Left lung (tissue), 10 donors: Measurements from ENCODE around the gene CDH13. TPM values are rescaled to one million over a fixed set of nuclear protein-coding genes. Genes with fewer than 3 reads are reported as not detected.

Experiments used
- ATAC-seq: fragments of 200-7000 bp; cut with Tn5 transposase; one replicate; pipeline ENCODE4 v1.9.1; 2020; ENCODE audit warnings: moderate library complexity
- DNase-seq, 4 donors: peaks; one replicate each; pipeline ENCODE4 v3.0.0-alpha.2; 2013 to 2020
- H3K27ac ChIP-seq, 2 donors: fragments of 200-600 bp; sonication (generic) in 1 of 2; one replicate each; pipeline versions ENCODE4 v1.5.0 to v1.8.0; 2020 to 2021
- H3K27me3 ChIP-seq, 2 donors: fragments of 200-600 bp; sonication (generic) in 1 of 2; one replicate each; pipeline versions ENCODE4 v1.5.0 to v1.8.0; 2020 to 2021
- H3K36me3 ChIP-seq, 2 donors: fragments of 200-600 bp; sonication (generic) in 1 of 2; one replicate each; pipeline versions ENCODE4 v1.5.0 to v1.8.0; 2020 to 2021
- H3K4me1 ChIP-seq, 2 donors: fragments of 200-600 bp; one replicate each; pipeline ENCODE4 v1.8.0; 2021
- H3K4me3 ChIP-seq, 2 donors: fragments of 200-600 bp; sonication (generic) in 1 of 2; one replicate each; pipeline versions ENCODE4 v1.5.0 to v1.8.0; 2020 to 2021; ENCODE audit warnings: mild to moderate bottlenecking in 1 of 2
- H3K9me3 ChIP-seq, 2 donors: fragments of 200-600 bp; sonication (generic) in 1 of 2; one replicate each; pipeline versions ENCODE4 v1.5.0 to v1.8.0; 2020 to 2021
- CTCF ChIP-seq, 2 donors: fragments of 200-600 bp; sonication (generic) in 1 of 2; IDR thresholded peaks; one replicate each; pipeline versions ENCODE4 v1.5.0 to v1.8.0; 2021; ENCODE audit warnings: antibody characterized with exemption in 2 of 2
- intact Hi-C, 2 donors: fragments of 100-400 bp; cut with DNase I; formaldehyde crosslinking; loops; one replicate each; pipeline versions ENCODE4 v1.11.2 to v1.14.2; 2022
- microRNA-seq, 2 donors: library from miRNA; unstranded; fragments of <30 nt; microRNA quantifications; one replicate each; pipeline ENCODE4, GENCODE V29; 2019
- polyA plus RNA-seq, 6 donors: library from polyadenylated mRNA; unstranded; fragments of 120-200 nt; gene quantifications; one replicate each; pipeline ENCODE4 v1.2.1, GENCODE V29; 2013; ENCODE audit not compliant: insufficient read length in 6 of 6
- total RNA-seq, 2 donors: library from RNA; stranded (reverse); fragmentation: NEBNext Ultra II Directional; extraction: Animal tissue kit (Norgen Biotek cat#: 25700); gene quantifications; one replicate each; pipeline ENCODE4 v1.2.1, GENCODE V29; 2021
- donor health status: DM: no; HTN: yes; CAD: no.
- donor health status: DM: no; HTN: no; CAD: no.

The CDH13 gene
- total and polyA plus RNA-seq, 8 donors, result 2.7 to 20.3 (median 3.2) TPM

GRCh38 chr16:83843657-83844056 lies 1216.9 kb downstream of the CDH13 start:
- Histone ChIP-seq H3K27ac (no peak overlapping the region), H3K4me3 (no peak overlapping the region), H3K27me3 (no peaks in the 10 kb centered on the region), H3K4me1 (peaks cover 0 to 27% of the 10 kb centered on the region in 2 donors), H3K9me3 (no peaks in the 10 kb centered on the region), H3K36me3 (no peaks in the 10 kb centered on the region)
- intact Hi-C loops, result no loop called here
- ATAC-seq (no peak), DNase-seq (no peak)
- TF ChIP-seq CTCF (IDR thresholded peaks at IDR 0.05), result no peak

GRCh38 chr16:83845263-83845662 lies 1218.5 kb downstream of the CDH13 start:
- ATAC-seq (no peak), DNase-seq (no peak)
- no peak for TF ChIP-seq CTCF (IDR thresholded peaks at IDR 0.05)
- Histone ChIP-seq H3K36me3 (no peaks in the 10 kb centered on the region), H3K4me3 (no peak overlapping the region), H3K27me3 (no peaks in the 10 kb centered on the region), H3K27ac (no peak overlapping the region), H3K9me3 (no peaks in the 10 kb centered on the region), H3K4me1 (peaks cover 0 to 27% of the 10 kb centered on the region in 2 donors)
- intact Hi-C loops, result no loop called here

- Histone ChIP-seq H3K4me3 (no peak overlapping the region), H3K36me3 (no peaks in the 10 kb centered on the region), H3K27me3 (no peaks in the 10 kb centered on the region), H3K27ac (no peak overlapping the region), H3K4me1 (peaks cover 0 to 22% of the 10 kb centered on the region in 2 donors), H3K9me3 (no peaks in the 10 kb centered on the region)
- no peak for ATAC-seq
- intact Hi-C loops, result no loop called here
- no peak for TF ChIP-seq CTCF (IDR thresholded peaks at IDR 0.05)
- no peak for DNase-seq
These were observed 1220.8 kb downstream of the CDH13 start for GRCh38 chr16:83847371-83848225.

GRCh38 chr16:83849421-83849820 lies 1222.7 kb downstream of the CDH13 start:
- no peak for TF ChIP-seq CTCF (IDR thresholded peaks at IDR 0.05)
- H3K36me3 ChIP-seq, result no peaks in the 10 kb centered on the region
- no peak overlapping the region for H3K27ac ChIP-seq
- no peak for DNase-seq
- intact Hi-C loops, result no loop called here
- peaks cover 0 to 6% of the 10 kb centered on the region in 2 donors for H3K4me1 ChIP-seq
- H3K4me3 ChIP-seq, result no peak overlapping the region
- no peaks in the 10 kb centered on the region for H3K9me3 ChIP-seq
- H3K27me3 ChIP-seq, result no peaks in the 10 kb centered on the region
- ATAC-seq, result no peak

Small RNAs within 50 kb of the gene (microRNA-seq; reads per million reads assigned to microRNA genes)
- 0 reads per million in 2 donors for gene MIR3182
- 0 reads per million in 2 donors for gene MIR8058
